ENCODE data around the gene CELSR1.

CELSR1 gene

DNA sequence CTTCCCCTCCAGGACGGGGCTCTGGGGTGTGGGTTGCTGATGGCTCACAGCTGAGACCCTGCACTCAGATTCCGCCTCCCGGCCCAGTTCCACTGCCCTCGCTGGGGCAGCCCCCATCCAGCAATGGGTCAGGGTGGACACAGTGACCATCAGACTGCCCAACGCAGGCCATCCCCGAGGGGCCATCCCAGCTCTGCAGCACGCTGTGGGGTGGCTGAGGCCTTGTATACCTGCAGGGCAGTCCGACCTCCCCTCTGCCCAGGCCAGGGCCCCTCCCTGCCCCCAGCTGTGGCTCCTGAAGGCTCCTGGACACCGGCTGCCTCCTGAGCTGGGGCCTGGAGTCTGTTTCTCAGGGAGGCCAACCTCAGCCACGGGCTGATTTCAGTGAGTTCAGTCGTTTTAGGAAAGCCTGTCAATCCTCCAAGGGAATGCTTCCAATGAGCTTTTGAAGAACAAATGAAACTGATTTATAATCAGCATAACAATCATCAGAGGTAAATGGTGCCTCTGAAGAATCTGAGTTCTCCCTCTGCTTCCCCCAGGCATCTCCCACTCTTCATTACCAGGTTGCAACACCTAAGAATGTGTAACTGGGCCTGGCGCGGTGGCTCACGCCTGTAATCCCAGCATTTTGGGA, 95.1 kb downstream of the CELSR1 start:
- DNase-seq (ENCODE audit: low read depth), result no peak

- no peak for DNase-seq (ENCODE audit: low read depth)
Measured at GRCh38 chr22:46439576-46440465, 97.6 kb downstream of the CELSR1 start.

DNA sequence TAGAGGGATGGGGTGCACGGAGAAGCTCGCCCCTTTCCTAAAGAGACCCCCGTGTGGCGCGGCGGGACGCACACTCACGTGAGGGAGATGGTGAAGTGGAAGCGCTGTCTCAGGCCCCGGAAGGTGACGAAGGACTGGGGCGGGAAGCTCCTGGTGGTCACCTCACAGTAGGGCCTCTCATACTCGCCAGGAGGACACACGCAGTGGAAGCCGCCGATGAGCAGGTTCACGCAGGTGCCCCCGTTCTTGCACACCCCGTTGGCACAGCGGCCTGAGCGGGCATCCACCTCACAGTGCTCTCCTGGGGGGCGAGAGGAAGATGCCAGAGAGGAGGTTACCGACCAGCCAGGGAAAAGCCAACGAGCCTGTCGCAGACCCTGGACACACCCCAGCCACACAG, 98.3 kb downstream of the CELSR1 start:
- DNase-seq (ENCODE audit: low read depth), result no peak

- DNase-seq (ENCODE audit: low read depth), result no peak
Measured at GRCh38 chr22:46437671-46438440, 99.6 kb downstream of the CELSR1 start.

DNA sequence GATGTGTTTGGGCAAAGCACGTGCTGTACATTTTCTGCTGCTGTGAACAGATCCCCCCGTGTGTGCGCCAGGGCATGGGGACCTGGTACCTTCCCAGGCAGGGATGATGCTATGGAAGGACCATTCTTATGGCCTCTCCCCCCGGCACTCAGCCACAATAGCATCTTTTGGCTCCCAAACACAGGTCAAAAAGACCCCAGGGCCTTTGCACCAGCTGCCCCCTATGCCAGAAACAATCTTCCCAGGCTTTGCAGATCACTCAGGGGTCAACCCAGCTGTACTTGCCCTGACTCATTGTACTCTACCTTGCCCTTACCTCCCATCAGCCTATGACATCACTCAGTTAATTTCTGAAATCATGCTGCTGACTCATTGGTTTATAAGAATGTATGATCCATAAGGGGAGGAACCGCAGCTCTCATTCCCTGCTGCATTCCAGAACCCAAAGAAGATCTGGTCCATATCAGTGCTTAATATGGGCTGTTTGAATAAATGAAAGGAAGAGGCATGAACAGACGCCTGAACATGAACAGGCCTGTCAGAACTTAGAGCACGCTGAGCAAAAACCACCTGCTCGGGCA, 100.7 kb downstream of the CELSR1 start:
- peak; percentile 79 for DNase-seq (ENCODE audit: low read depth)

- DNase-seq (ENCODE audit: low read depth), result no peak
Measured at GRCh38 chr22:46433318-46433717, 104.1 kb downstream of the CELSR1 start.

DNA sequence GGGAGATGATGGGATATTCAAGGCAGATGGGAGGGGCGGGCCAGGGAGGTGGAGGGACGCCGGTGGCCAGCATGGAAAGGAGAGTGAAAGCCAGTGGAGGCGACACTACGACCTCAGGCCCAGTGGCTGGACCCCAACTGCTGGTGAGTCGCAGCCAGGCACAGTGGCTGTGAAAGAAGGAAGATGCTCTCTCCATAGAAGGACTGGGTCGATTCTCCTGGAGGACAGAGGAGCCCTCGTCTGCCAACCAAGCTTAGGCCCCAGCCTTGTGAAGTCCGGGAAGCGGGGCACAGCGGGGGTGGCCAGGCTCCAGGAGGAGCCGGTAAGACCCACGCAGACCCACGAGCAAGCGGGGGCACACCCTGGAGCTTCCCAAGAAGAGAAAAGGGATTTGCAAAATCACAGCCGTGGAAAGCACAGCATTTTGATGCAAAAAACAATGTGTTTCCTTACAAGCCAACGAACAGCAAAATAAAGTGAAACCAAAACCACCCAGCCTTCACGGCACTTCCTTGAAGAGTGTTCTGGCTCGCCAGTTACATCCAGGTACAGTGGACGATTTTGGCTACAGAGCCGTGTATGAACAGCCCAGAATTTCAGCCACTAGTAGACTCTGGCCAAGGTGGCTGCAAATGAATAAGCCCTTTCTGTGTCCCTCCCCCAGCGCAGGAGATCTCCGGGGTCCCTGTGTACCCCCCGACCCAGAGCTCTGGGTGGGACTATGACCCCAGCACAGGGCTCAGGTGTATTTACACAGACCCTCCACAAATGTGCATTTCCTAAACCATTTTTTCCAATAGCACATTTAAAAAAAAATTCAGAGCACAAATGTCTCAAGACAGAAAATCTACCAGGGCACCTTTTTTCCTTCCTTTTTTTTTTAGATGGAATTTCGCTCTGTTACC, 105.0 kb downstream of the CELSR1 start:
- DNase-seq (ENCODE audit: low read depth), result no peak

GRCh38 chr22:46430961-46431838, 106.2 kb downstream of the CELSR1 start:
- no peak for DNase-seq (ENCODE audit: low read depth)

DNA sequence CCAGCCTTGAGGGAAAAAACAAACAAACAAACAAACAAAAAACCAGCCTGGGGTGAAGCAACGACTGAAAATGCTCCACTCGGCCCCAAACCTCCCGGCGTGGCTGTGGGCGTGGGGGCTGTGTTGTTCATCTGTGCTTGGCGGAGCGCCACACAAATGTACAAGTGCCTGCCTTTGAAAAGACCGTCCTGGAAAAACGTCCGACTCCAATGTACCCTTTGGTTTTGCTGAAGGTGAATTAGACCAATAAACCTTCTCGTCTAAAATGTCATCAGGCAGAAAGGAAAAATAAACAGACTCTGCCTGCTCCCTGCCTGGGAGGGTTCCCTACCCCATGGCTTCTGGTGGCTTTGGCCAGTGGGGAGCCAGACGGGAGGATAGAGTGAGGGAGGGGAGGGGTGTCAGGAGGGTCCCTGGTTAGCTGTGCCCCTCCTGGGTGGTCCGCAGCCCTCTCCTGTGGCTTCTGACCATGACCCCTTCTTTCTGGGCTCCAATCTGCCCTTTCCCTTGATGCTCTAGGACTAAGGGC, 108.0 kb downstream of the CELSR1 start:
- DNase-seq (ENCODE audit: low read depth), result no peak

- no peak for DNase-seq (ENCODE audit: low read depth)
Measured at GRCh38 chr22:46428602-46429324, 108.7 kb downstream of the CELSR1 start.

DNA sequence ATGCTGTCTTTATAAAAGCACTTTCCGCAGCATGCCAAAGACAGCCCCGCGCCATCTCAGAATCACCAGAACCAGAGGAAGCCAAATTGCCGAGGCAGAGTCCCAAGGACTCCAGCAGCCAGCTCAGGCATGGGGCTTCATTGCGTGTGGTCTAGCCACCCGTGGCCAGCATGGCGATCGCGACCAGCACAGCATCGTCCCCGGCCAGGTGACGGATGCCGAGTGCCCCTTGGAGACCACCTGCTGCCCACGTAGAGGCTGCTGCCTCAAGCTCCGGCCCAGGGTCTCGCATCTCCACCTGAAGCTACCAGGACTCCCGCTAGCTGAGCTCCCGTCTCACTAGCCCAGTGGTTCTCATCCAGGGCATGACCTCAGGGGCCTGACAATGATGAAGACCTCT, 109.2 kb downstream of the CELSR1 start:
- DNase-seq (ENCODE audit: low read depth), result no peak

GRCh38 chr22:46425016-46425415, 112.4 kb downstream of the CELSR1 start:
- DNase-seq (ENCODE audit: low read depth), result peak; percentile 76

- DNase-seq (ENCODE audit: low read depth), result no peak
Measured at GRCh38 chr22:46424496-46424895, 112.9 kb downstream of the CELSR1 start.

GRCh38 chr22:46422896-46423295, 114.5 kb downstream of the CELSR1 start:
- DNase-seq (ENCODE audit: low read depth), result no peak

DNA sequence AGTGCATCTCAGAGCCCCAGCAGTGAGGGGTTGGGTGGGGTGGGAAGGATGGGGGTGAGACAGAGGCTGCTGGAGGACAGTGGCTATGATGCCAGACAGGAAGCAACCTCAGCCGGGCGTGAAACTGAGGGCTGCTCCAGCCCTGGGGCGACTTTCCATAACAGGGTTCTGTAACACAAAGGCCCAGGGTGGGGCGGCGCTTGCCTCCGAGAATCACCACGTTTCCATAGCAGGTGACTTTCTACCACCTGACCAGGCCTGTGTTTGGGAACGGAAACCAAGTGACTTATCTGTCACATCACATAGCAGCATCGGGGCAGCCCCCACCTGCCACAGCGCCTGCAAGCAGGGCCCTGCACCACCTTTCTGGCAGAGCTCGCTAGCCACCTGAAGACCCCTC, 116.2 kb downstream of the CELSR1 start:
- DNase-seq (ENCODE audit: low read depth), result no peak

DNA sequence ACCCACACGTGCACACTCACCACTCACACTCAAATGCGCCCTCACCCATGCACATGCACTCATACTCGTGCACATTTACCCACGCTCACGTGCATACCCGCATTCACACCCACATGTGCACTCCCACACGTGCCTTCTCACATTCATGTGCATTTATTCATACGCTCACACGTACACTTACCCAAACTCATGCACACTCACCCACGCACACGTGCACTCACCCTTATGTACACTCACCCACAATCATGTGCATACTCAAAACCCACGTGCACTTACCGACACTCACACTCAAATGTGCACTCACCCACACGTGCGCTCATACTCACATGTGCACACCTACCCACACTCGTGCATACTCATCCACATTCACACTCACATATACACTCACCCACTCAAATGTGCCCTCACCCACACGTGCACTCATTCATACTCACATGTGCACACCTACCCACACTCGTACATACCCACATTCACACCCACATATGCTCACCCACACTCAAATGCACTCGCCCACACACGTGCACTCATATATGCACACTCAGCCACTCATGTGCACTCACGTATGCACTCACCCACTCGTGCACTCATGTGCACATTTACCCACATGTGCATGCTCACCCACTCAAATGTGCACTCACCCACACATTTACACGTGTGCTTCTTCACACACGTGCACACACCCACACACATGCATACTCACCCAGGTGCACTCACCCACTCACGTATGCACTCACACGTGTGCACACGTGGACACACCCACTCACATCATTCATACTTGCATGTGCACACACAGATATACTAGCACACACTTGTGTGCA, 117.5 kb downstream of the CELSR1 start:
- DNase-seq (ENCODE audit: low read depth), result no peak

DNA sequence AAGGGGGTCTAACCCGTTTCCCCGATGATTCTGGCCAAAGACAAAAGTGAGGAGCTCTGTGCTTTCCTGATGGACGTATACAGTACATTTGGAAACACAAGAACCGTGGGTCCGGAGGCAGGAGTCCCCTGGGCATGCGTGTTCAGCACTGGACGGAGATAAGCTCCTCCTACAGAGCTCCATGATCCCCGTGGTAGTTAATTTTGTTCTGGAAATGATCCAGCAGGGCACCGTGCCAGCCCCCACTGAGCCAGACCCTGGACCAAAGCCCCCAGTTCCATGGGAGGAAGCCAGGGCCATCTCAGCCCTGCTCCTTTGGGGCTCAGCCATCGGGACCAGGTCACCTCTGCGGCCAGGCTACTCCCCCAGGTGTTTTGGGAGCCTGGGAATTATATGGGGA, 118.6 kb downstream of the CELSR1 start:
- no peak for DNase-seq (ENCODE audit: low read depth)

- DNase-seq (ENCODE audit: low read depth), result no peak
Measured at GRCh38 chr22:46417769-46418168, 119.7 kb downstream of the CELSR1 start.
